ENCODE data around the gene TET3.
A peak's percentile ranks its signal among the peaks of the same experiment; 100 is the strongest.

TET3 gene

DNA sequence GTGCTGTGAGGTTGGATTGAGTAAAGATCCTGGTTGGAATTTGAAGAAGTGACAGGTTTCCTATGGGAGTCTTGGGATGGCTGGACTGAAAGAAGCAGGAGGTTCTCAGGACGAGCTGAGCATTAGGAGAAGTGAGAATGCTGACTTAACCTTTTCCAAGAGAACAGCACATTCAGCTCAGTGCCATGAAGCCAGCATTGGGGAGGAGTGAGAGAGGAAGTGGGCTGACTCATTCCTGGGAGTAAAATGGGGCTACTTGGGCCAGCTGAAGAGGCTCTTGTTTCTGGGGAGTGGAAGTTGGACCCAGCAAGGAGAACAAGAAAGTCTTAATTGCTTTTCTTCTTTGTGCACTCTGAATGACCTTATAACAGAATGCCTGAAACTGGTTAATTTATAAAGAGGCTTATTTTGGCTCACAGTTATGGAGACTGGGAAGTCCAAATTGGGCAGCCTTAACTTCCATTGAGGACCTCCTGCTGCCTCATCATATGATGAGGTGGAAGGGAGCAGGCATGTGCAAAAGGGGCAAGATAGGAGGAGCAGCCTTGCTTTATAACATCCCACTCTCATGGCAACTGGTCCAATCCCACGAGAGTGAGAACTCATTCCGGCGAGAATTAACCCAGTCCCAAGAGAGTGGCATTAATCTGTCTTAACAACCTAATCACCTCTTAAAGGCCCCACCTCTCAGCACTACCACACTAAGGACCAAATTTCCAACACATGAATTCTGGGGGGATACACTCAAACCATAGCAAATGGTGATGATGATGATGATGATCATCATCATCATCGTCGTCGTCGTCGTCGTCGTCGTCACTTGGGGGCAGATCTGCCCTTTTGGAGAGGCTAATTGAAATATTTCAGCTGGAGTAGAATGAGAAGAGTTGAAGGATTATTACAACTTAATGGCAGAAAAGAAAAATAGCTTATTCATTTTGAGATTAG, 31.9 kb upstream of the TET3 start:
- no peak for TF ChIP-seq ZNF274 (IDR thresholded peaks at IDR 0.05; ENCODE audit: low read depth, low read length)
- no peak overlapping the region for H3K4me3 ChIP-seq (ENCODE audit: low read length)

DNA sequence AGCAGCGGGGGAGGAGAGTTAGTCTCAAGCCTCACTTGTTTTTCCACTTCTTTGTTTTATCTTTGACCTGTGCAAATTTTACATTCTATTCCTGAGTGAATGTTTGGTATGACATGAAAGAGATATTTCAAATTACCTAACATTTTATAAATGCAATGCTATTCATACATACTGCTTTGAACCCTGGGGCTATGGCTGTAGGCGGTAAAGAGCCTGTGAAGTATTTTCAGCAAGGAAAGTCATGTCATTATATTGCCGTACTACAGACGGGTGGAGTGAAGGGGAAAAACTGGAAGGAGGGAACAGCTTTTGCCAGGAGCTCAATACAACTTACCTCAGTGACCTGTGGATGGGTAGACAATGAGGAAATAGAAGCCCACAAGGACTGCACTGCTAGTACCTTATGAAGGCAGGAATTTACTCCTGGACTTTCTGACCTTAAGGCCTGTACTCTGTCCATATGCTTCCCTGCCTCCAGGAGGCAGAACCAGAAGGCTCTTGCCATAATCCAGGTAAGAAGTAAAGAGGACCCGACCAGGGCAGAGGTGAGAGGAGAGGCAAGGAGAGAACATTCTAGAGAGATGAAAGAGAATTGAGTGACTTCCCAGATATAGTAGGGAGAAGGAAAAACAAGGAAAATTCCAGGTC, 28.4 kb upstream of the TET3 start:
- TF ChIP-seq ZNF274 (IDR thresholded peaks at IDR 0.05; ENCODE audit: low read depth, low read length), result no peak
- H3K4me3 ChIP-seq (ENCODE audit: low read length), result no peak overlapping the region

DNA sequence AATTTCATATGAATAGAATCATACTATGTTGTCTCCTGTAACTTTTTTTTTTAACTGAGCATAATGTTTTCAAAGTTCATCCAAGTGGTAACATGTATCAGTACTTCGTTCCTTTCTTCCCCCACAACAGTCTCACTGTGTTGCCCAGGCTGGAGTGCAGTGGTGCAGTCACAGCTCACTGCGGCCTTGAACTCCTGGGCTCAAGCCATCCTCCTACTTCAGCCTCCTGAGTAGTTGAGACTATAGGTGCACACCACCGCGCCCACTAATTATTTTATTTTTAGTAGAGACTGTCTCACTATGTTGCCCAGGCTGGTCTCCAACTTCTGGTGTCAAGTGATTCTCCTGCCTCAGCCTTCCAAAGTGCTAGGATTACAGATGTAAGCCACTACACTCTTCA, 23.4 kb upstream of the TET3 start:
- H3K4me3 ChIP-seq (ENCODE audit: low read length), result no peak overlapping the region
- no peak for TF ChIP-seq ZNF274 (IDR thresholded peaks at IDR 0.05; ENCODE audit: low read depth, low read length)

GRCh38 chr2:73961823-73962615, 22.7 kb upstream of the TET3 start:
- H3K4me3 ChIP-seq (ENCODE audit: low read length), result no peak overlapping the region
- TF ChIP-seq ZNF274 (IDR thresholded peaks at IDR 0.05; ENCODE audit: low read depth, low read length), result no peak

DNA sequence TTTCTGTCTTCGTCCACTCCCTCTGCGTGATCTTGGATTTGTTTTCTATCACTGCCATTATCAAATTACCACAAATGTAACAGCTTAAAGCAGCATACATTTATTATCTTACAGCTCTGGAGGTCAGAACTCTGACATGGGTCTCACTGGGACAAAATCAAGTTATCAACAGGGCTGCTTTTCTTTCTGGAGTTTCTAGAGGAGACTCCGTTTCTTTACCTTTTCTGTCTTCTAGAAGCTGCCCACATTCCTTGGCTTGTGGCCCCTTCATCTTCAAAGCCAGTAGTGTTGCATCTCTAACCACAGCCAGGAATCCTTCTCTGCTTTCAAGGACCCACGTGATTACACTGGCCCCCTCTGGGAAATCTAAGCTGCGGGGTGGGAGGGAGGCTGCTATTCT, 21.9 kb upstream of the TET3 start:
- H3K4me3 ChIP-seq (ENCODE audit: low read length), result no peak overlapping the region
- TF ChIP-seq ZNF274 (IDR thresholded peaks at IDR 0.05; ENCODE audit: low read depth, low read length), result no peak

DNA sequence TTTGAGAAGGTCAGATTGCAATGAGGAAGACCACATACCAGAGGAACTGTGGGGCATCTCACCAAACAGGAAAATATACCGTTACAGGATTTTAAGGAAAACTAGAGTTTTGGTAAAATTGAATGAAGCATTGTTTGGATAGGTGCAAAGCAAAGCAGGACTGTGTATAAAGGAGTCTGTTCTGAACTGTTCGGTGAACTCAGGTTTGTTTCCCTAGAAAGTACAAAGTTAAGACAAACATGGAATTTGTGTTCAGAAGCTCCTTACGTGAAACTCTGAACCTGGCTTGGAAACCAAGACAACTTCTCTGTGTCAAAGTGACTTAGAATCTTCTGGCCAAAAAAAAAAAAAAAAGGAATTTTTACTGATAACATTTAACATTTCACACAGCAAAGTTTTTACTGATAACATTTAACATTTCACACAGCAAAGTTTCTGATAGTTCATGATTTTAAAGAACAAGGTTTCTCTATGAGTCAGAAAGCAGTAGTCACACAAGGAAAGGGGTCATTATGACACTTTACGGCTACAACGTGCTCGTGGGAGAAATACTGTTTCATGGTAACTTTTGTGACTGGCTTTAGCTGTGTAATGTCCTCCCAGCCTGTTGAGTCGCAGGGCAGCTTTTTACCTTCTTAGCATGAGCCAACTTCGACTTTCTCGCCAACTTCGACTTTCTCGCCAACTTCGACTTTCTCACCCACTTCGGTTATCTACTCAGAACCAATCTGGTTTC, 21.2 kb upstream of the TET3 start:
- no peak for TF ChIP-seq ZNF274 (IDR thresholded peaks at IDR 0.05; ENCODE audit: low read depth, low read length)
- H3K4me3 ChIP-seq (ENCODE audit: low read length), result no peak overlapping the region

DNA sequence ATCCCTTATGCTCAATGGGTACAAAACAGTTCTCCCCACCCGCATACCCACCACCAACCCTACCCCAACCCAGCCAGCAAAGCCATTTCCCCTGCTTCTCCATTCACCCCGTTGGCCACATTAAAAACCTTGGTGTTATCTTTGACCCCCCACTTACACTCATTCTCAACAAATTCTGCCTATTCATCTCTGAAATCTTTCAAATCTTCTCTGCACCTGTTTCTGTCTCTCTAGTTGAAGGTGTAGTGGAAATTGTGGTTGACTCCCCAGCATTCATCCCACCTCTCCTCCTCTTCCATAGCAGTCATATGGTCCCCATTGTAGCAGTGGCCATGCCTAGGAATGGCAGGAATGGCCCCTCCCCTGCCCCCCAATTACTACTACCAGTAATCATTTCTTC, 20.5 kb upstream of the TET3 start:
- TF ChIP-seq ZNF274 (IDR thresholded peaks at IDR 0.05; ENCODE audit: low read depth, low read length), result no peak
- H3K4me3 ChIP-seq (ENCODE audit: low read length), result no peak overlapping the region

GRCh38 chr2:73965053-73965452, 19.7 kb upstream of the TET3 start:
- H3K4me3 ChIP-seq (ENCODE audit: low read length), result no peak overlapping the region
- no peak for TF ChIP-seq ZNF274 (IDR thresholded peaks at IDR 0.05; ENCODE audit: low read depth, low read length)

DNA sequence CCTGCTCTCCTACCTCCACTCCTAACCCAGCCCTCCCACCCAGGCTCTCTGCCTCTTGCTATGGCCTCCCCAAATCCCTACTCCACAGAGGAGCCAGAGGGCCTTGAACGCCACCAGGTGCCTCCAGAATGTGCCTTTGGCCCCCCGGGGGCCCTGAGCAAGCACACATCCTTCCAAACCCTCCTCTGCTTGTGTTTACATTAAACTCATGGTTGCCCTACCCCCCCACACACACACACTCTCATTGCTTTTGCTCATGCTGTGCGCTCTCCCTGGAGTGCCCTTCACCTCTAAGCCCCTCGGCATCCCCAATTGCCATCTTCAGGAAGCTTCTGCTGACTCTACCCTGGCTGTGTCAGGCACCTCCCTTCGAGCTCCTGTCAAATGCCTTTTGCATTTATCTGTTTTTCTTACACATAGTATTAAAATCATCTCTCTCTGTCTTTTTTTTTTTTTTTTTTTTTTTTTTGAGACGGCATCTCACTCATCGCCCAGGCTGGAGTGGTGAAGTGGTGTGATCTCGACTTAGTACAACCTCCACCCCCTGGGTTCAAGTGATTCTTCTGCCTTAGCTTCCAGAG, 16.3 kb upstream of the TET3 start:
- no peak for TF ChIP-seq ZNF274 (IDR thresholded peaks at IDR 0.05; ENCODE audit: low read depth, low read length)
- no peak overlapping the region for H3K4me3 ChIP-seq (ENCODE audit: low read length)

DNA sequence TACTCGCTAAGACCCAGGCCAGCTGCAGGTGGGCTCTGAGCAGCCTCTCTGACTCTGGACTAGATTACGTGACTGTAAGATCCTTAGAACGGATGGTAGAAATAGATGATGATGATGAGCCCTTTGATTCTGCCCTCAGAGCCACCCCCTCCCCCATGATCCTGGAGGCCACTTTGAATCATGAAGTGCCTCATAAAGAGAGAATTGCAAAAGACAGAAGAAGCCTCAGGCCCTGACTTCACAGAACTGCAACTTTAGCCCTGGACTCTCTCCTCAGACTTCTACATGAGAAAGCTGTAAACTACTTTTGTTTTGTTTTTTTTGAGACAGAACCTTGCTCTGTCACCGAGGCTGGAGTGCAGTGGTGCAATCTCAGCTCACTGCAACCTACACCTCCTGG, 15.4 kb upstream of the TET3 start:
- no peak for TF ChIP-seq ZNF274 (IDR thresholded peaks at IDR 0.05; ENCODE audit: low read depth, low read length)
- H3K4me3 ChIP-seq (ENCODE audit: low read length), result no peak overlapping the region

- TF ChIP-seq ZNF274 (IDR thresholded peaks at IDR 0.05; ENCODE audit: low read depth, low read length), result no peak
- peak overlapping the region; percentile 15; the same call in 1 of the 2 replicates for H3K4me3 ChIP-seq (ENCODE audit: low read length)
Observed at GRCh38 chr2:73970141-73970803, 14.4 kb upstream of the TET3 start.

- H3K4me3 ChIP-seq (ENCODE audit: low read length), result peak overlapping the region; percentile 15; the same call in 1 of the 2 replicates
- no peak for TF ChIP-seq ZNF274 (IDR thresholded peaks at IDR 0.05; ENCODE audit: low read depth, low read length)
Observed at GRCh38 chr2:73970850-73971471, 13.7 kb upstream of the TET3 start.
